ENCODE data around the gene UBASH3A.
A peak's percentile ranks its signal among the peaks of the same experiment; 100 is the strongest.
"Not testable (repeated sequence)": the region's sequence is repeated elsewhere in the genome, so short reads cannot be mapped to it uniquely, and the experiment has no call there.

The UBASH3A gene

GRCh38 chr21:42391297-42391696 is 12.4 kb upstream of the UBASH3A start:
- no peak for DNase-seq

- no peak for DNase-seq
Measured at GRCh38 chr21:42392731-42393442, 10.8 kb upstream of the UBASH3A start.

- DNase-seq = no peak
Measured at GRCh38 chr21:42393443-42393950, 10.2 kb upstream of the UBASH3A start.

- DNase-seq = no peak
Measured at GRCh38 chr21:42395302-42395701, 8.4 kb upstream of the UBASH3A start.

- no peak for DNase-seq
Measured at GRCh38 chr21:42395905-42396651, 7.6 kb upstream of the UBASH3A start, which contains the start of gene TMPRSS3. TSS of gene TMPRSS3 (minus strand) at chr21:42396052. CDS start at chr21:42395417, 635 bp downstream.

GRCh38 chr21:42396799-42397745 is 6.6 kb upstream of the UBASH3A start:
- DNase-seq = no peak

GRCh38 chr21:42397746-42398394 is 5.8 kb upstream of the UBASH3A start:
- DNase-seq = no peak

- no peak for DNase-seq
Measured at GRCh38 chr21:42398436-42399028, 5.2 kb upstream of the UBASH3A start.

- no peak for DNase-seq
Measured at GRCh38 chr21:42400525-42400924, 3.2 kb upstream of the UBASH3A start.

GRCh38 chr21:42401154-42401553 is 2.5 kb upstream of the UBASH3A start:
- no peak for DNase-seq

- DNase-seq = no peak
Measured at GRCh38 chr21:42401820-42402251, 1.9 kb upstream of the UBASH3A start.

- no peak for DNase-seq
Measured at GRCh38 chr21:42404539-42404938, 837 bp downstream of the UBASH3A start.

GRCh38 chr21:42405064-42406013 is 1.6 kb downstream of the UBASH3A start:
- DNase-seq = no peak

GRCh38 chr21:42406201-42406621 is 2.5 kb downstream of the UBASH3A start:
- peak; percentile 30 for DNase-seq

GRCh38 chr21:42406866-42407265 is 3.2 kb downstream of the UBASH3A start:
- DNase-seq = no peak

- no peak for DNase-seq
Measured at GRCh38 chr21:42407476-42407875, 3.8 kb downstream of the UBASH3A start.

GRCh38 chr21:42408718-42409117 is 5.0 kb downstream of the UBASH3A start:
- not testable (repeated sequence) for DNase-seq

- no peak for DNase-seq
Measured at GRCh38 chr21:42409366-42409765, 5.7 kb downstream of the UBASH3A start.

GRCh38 chr21:42411197-42411869 is 7.6 kb downstream of the UBASH3A start:
- DNase-seq = no peak

All from CD4-positive, alpha-beta T cell treated with Interleukin-15 for 1 hour (primary cell).